ENCODE data around the gene IER2. TPM values are rescaled to one million over a fixed set of nuclear protein-coding genes. Genes with fewer than 3 reads are reported as not detected.

Gene IER2
- total and polyA plus RNA-seq, 9 of the 15 experiments (the other 6 are each of a cell fraction or from before 2014, with no cell fraction given), result 4.5 to 205 (median 23.7) TPM

DNA sequence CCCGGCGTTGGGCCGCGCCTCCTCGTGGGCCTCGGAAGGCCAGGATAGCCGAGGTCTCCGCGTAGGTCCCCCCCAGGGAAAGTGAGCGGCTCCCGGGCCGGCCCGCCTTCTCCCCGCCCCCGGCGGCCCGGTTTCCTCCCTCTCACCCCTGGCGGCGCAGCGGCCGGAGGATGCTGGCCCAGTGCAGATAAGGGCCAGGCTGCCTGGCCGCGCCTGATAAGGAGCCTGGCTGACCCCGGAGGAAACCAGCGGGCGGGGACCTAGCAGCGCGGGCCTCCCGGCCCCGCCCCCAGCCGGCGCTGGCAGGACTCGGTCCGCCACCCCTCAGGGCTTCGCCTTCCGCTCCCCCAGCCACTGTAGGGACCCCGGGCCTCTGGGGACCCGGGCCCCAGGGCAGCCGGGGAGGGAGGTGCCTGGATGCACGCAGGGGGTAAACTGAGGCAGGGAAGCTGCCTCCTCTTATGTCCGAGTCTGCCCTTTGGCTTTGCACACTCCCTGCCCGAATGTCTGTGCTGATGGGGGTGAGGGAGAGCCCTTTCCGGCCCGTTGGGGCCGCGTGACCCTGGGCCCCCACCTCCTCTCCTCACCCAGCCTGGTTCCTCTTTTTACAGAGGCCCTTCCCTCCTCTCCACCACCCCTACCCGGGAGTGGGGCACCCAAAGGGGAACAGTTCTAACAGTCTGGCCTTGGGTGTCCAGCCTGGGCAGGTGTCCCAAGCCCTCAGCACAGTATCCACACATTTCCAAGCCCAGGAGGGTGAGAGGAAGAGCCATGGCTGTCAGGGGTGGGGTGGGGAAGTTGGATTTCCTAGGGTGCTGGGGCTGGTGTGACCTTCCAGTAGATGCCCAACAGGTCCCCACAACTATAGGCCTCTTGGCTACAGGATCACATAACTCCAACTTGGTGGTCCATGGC lies 47.3 kb upstream of the IER2 start, which contains the start of gene LYL1 (continued):
- TF ChIP-seq GTF3C2 (IDR thresholded peaks at IDR 0.05; ENCODE audit: borderline replicate concordance, extremely low read depth, insufficient read length), result no peak
- TF ChIP-seq ESRRA (IDR thresholded peaks at IDR 0.05; ENCODE audit: borderline replicate concordance, low read depth), result peak; percentile 63; the same call in 1 of the 2 replicates
- TF ChIP-seq, protein P1, sequence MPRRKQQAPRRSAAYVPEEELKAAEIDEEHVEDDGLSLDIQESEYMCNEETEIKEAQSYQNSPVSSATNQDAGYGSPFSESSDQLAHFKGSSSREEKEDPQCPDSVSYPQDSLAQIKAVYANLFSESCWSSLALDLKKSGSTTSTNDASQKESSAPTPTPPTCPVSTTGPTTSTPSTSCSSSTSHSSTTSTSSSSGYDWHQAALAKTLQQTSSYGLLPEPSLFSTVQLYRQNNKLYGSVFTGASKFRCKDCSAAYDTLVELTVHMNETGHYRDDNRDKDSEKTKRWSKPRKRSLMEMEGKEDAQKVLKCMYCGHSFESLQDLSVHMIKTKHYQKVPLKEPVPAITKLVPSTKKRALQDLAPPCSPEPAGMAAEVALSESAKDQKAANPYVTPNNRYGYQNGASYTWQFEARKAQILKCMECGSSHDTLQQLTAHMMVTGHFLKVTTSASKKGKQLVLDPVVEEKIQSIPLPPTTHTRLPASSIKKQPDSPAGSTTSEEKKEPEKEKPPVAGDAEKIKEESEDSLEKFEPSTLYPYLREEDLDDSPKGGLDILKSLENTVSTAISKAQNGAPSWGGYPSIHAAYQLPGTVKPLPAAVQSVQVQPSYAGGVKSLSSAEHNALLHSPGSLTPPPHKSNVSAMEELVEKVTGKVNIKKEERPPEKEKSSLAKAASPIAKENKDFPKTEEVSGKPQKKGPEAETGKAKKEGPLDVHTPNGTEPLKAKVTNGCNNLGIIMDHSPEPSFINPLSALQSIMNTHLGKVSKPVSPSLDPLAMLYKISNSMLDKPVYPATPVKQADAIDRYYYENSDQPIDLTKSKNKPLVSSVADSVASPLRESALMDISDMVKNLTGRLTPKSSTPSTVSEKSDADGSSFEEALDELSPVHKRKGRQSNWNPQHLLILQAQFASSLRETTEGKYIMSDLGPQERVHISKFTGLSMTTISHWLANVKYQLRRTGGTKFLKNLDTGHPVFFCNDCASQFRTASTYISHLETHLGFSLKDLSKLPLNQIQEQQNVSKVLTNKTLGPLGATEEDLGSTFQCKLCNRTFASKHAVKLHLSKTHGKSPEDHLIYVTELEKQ (CRISPR knock-in tag; IDR thresholded peaks at IDR 0.05), result 0 out of 2 replicates have a peak, but pooled peaks have one; percentile 7
- TF ChIP-seq TAF15 (IDR thresholded peaks at IDR 0.05; ENCODE audit: low read depth, low read length), result no peak
- no peak; the same call in 1 of the 2 replicates for TF ChIP-seq CREB5 (CRISPR knock-in tag; IDR thresholded peaks at IDR 0.05)
- TF ChIP-seq MBD2 (IDR thresholded peaks at IDR 0.05; ENCODE audit: borderline replicate concordance, low read depth), result peak; percentile 88
- TF ChIP-seq HBP1 (CRISPR knock-in tag; IDR thresholded peaks at IDR 0.05), result no peak
- TF ChIP-seq ZC3H4 (CRISPR knock-in tag; IDR thresholded peaks at IDR 0.05; ENCODE audit: borderline replicate concordance), result no peak; the same call in 1 of the 2 replicates
- no peak for TF ChIP-seq ZSCAN32 (CRISPR knock-in tag; IDR thresholded peaks at IDR 0.05)
- TF ChIP-seq ZNF830 (CRISPR knock-in tag; IDR thresholded peaks at IDR 0.05), result no peak; the same call in 1 of the 2 replicates
- TF ChIP-seq ZNF274 (IDR thresholded peaks at IDR 0.05; ENCODE audit: borderline replicate concordance, low read depth, low read length), result peak; percentile 83; the same call in 1 of the 2 replicates
- no peak for TF ChIP-seq CEBPB (tag; IDR thresholded peaks at IDR 0.05)
- TF ChIP-seq, protein P2, sequence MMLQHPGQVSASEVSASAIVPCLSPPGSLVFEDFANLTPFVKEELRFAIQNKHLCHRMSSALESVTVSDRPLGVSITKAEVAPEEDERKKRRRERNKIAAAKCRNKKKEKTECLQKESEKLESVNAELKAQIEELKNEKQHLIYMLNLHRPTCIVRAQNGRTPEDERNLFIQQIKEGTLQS (IDR thresholded peaks at IDR 0.05), result no peak
- TF ChIP-seq, protein P2 (CRISPR knock-in tag; conservative IDR thresholded peaks at IDR 0.05), result no peak
